HL-60 (cell line): Measurements from ENCODE around the gene NKD2.
"Not testable (repeated sequence)": the region's sequence is repeated elsewhere in the genome, so short reads cannot be mapped to it uniquely, and the experiment has no call there.

Experiments used
- DNase-seq, 2 experiments: peaks; one replicate each; pipeline ENCODE4 v3.0.0-alpha.2; 2010 to 2020; ENCODE audit warnings: low read depth in 1 of 2, low spot score in 1 of 2
- H3K27ac ChIP-seq: fragments of 250-450 bp; sonication (Bioruptor Pico); replicated peaks from 2 replicates; pipeline ENCODE4 v1.5.1; 2020; ENCODE audit warnings: mild to moderate bottlenecking, moderate library complexity
- H3K27me3 ChIP-seq: fragments of 250-450 bp; sonication (Bioruptor Pico); 2 replicates; pipeline ENCODE4 v1.5.1; 2021; ENCODE audit warnings: mild to moderate bottlenecking, moderate library complexity; ENCODE audit not compliant: insufficient read depth, poor library complexity, severe bottlenecking
- H3K4me3 ChIP-seq: replicated peaks from 2 replicates; pipeline ENCODE4 v1.5.1; 2011; ENCODE audit warnings: mild to moderate bottlenecking, control low read depth, low read length; ENCODE audit not compliant: insufficient read depth
- CTCF ChIP-seq: IDR thresholded peaks from one replicate; pipeline ENCODE4 v1.5.1; 2011; ENCODE audit warnings: low read length, control low read depth, inconsistent platforms; ENCODE audit not compliant: insufficient read depth
- GABPA ChIP-seq: IDR thresholded peaks from 2 replicates; pipeline ENCODE4 v1.6.1; 2012; ENCODE audit warnings: low read depth
- POLR2AphosphoS5 ChIP-seq: IDR thresholded peaks from 2 replicates; pipeline ENCODE4 v1.6.1; 2012; ENCODE audit warnings: low read depth
- REST ChIP-seq: IDR thresholded peaks from 2 replicates; pipeline ENCODE4 v1.6.1; 2012; ENCODE audit warnings: low read depth; ENCODE audit not compliant: insufficient replicate concordance
- SPI1 ChIP-seq: IDR thresholded peaks from 2 replicates; pipeline ENCODE4 v1.6.1; 2012; ENCODE audit warnings: low read depth, mild to moderate bottlenecking, borderline replicate concordance

NKD2 gene

DNA sequence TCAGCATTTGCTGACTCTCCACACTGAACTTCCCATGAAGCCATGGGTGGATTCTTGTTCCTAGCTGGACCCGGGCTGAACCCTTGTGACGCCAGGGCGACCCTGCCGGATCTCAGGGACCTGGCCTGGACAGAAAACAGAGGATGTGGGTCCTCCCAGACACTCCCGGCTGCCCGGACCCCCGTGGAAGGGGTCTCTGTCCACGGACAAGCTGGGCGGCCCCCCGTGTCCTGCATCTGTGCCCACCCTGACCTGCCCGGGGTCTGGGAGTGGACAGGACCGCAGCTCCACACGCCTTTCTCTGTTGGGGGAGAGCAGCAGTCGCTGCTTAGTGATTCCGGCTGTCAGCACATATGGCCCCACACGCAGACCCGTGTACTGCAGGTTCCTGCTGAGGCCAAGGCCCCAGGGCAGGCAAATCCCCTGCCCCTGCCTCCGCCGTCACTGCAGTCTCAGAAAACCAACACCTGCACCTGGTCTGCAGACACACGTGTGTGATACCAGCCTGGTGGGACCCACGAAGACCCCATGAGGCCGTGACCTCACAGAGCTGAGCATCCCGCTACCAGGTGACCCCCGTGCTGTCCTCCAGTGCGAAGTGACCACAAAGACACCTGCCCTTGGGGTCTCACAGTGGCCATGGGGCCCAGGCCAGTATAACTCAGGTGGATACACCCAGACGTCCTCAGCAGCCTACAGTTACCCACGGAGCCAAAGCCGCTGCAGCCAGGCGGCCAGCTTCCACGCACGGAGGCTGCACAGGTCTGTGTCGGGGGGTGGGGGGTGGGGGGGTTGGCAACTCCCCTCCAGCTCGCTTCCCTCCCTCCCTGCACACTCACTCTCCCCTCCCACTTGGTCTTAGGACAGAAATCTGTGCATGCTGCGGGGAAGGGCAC, 50.6 kb downstream of the NKD2 start:
- H3K27ac ChIP-seq = no peak overlapping the region
- DNase-seq = no peak
- H3K27me3 ChIP-seq = no peaks in the 10 kb centered on the region
- TF ChIP-seq SPI1 (no peak), GABPA (no peak), REST (no peak), POLR2AphosphoS5 (no peak), CTCF (no peak)
- no peak overlapping the region for H3K4me3 ChIP-seq

- no peaks in the 10 kb centered on the region for H3K27me3 ChIP-seq
- no peak overlapping the region for H3K27ac ChIP-seq
- H3K4me3 ChIP-seq = no peak overlapping the region
- DNase-seq = no peak
- TF ChIP-seq CTCF = no peak
- TF ChIP-seq SPI1 = no peak
Measured at GRCh38 chr5:1059884-1060263, 51.3 kb downstream of the NKD2 start.

DNA sequence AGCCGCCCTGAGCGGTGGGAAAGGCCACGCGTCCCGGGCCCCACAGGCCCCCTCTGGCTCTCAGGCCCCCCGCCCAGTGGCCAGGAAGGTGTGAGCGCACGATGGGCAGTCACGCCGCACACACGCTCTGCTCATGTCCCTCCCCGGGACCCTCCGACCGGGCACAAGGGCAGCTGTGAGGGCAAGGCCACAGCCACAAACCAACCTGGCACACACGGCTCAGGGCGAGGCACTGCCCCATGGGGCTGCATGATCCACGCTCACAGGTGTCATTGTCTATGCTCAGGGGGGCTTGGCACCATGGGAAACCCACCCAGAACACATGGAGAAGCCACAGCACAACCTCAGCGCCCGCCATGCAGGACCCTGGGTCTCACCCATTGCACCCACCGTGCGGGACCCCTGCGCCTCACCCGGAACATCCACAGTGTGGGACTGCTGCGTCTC, 52.0 kb downstream of the NKD2 start:
- DNase-seq = no peak
- Histone ChIP-seq H3K27me3 (no peaks in the 10 kb centered on the region), H3K4me3 (no peak overlapping the region), H3K27ac (no peak overlapping the region)
- TF ChIP-seq GABPA (no peak), SPI1 (no peak), CTCF (no peak), POLR2AphosphoS5 (no peak), REST (no peak)

- not testable (repeated sequence) for DNase-seq, H3K27me3 ChIP-seq, H3K4me3 ChIP-seq, H3K27ac ChIP-seq
Measured at GRCh38 chr5:1061292-1061691, 52.7 kb downstream of the NKD2 start.
